Testis (tissue), 3 donors: Measurements from ENCODE around the gene NUP88. TPM values are rescaled to one million over a fixed set of nuclear protein-coding genes. Genes with fewer than 3 reads are reported as not detected.

Experiments
- DNase-seq: peaks from one replicate; pipeline ENCODE4 v3.0.0-alpha.2; 2019
- H3K27ac ChIP-seq, 2 donors: fragments of 200-600 bp; sonication (generic); one replicate each; pipeline ENCODE4 v1.5.1; 2019
- H3K27me3 ChIP-seq: fragments of 200-600 bp; sonication (generic); one replicate; pipeline ENCODE4 v1.5.1; 2019
- H3K36me3 ChIP-seq: fragments of 200-600 bp; sonication (generic); one replicate; pipeline ENCODE4 v1.5.1; 2017; ENCODE audit warnings: low read depth; ENCODE audit errors: missing control alignments
- H3K4me1 ChIP-seq: fragments of 200-600 bp; sonication (generic); one replicate; pipeline ENCODE4 v1.5.1; 2019
- H3K4me3 ChIP-seq, 2 donors: fragments of 200-600 bp; sonication (generic); one replicate each; pipeline ENCODE4 v1.5.1; 2017 to 2019
- H3K9me3 ChIP-seq: fragments of 200-600 bp; sonication (generic); one replicate; pipeline ENCODE4 v1.5.1; 2017
- POLR2A ChIP-seq: fragments of 450-650 bp; IDR thresholded peaks from one replicate; pipeline ENCODE4 v1.6.1; 2017; ENCODE audit warnings: antibody characterized with exemption, mild to moderate bottlenecking, moderate library complexity
- WGBS, 2 donors: methylation state at CpG; one replicate each; pipeline ENCODE4 v1.1.5; 2018; 5-methylcytosine and 5-hydroxymethylcytosine counted together
- intact Hi-C: fragments of 100-400 bp; cut with DNase I; formaldehyde crosslinking; loops from one replicate; pipeline ENCODE4 v1.15.1; 2023; ENCODE audit warnings: low total_unique reads
- polyA plus RNA-seq: library from polyadenylated mRNA; stranded (reverse); fragments of 350-450 nt; fragmentation: Illumina TruSeq; extraction: RNeasy Lipid Tissue Mini Kit (QIAGEN cat#74804); gene quantifications from one replicate; pipeline ENCODE4 v1.2.3, GENCODE V29; 2014; ENCODE audit warnings: low read depth, low replicate concordance; ENCODE audit not compliant: insufficient read depth
- total RNA-seq, 2 donors: library from RNA; depleted of rRNA; stranded (reverse); fragments of >200 nt; gene quantifications; one replicate each; pipeline ENCODE4 v1.2.3, GENCODE V29; 2016
- TF ChIP-seq, protein P1 (sequence below), 3 experiments: fragments of 450-650 bp in 2 of 3; fragments of 200-600 bp in 1 of 3; sonication (generic) in 1 of 3; IDR thresholded peaks; one replicate each; pipeline ENCODE4 v1.5.1; 2016 to 2019; ENCODE audit warnings: antibody characterized with exemption in 3 of 3, mild to moderate bottlenecking in 2 of 3, moderate library complexity in 1 of 3

The NUP88 gene
- total and polyA plus RNA-seq, 3 donors from 2014 or later, result 196 to 234 (median 211) TPM

DNA sequence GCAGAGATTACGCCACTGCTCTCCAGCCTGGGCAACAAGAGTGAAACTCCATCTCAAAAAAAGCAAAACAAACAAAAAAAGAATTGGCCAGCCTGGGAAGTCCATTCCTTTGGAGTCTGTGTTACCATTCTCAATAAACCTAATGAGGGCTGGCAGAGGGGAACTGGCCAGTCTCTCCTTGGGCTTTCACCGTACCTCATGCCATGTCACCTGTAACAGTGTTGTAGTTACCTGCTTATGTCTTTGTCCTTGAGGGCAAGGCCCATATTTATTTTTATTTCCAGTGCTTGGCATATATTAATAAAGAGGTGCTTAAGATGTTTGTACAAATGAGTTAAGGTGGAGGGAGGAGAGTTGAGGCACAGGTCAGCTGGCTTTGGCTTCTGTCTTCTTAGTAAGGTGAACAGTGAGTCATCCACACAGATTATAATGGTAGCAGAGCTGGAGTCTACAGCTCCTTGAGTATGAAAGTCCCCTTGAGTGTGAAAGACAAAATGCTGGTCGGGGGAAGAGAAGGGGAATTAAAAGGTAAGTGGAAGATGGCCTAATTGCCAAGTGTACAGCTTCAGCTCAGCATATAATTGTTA lies 11.0 kb upstream of the NUP88 start:
- 94 to 97% methylated on average over 3 of the region's 3 CpGs for WGBS, 2 donors
- intact Hi-C loops, result no loop called here
- no peaks in the 10 kb centered on the region for H3K9me3 ChIP-seq
- H3K4me1 ChIP-seq, result peaks cover 5% of the 10 kb centered on the region
- TF ChIP-seq, protein P1, sequence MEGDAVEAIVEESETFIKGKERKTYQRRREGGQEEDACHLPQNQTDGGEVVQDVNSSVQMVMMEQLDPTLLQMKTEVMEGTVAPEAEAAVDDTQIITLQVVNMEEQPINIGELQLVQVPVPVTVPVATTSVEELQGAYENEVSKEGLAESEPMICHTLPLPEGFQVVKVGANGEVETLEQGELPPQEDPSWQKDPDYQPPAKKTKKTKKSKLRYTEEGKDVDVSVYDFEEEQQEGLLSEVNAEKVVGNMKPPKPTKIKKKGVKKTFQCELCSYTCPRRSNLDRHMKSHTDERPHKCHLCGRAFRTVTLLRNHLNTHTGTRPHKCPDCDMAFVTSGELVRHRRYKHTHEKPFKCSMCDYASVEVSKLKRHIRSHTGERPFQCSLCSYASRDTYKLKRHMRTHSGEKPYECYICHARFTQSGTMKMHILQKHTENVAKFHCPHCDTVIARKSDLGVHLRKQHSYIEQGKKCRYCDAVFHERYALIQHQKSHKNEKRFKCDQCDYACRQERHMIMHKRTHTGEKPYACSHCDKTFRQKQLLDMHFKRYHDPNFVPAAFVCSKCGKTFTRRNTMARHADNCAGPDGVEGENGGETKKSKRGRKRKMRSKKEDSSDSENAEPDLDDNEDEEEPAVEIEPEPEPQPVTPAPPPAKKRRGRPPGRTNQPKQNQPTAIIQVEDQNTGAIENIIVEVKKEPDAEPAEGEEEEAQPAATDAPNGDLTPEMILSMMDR (IDR thresholded peaks at IDR 0.05), result no peak
- TF ChIP-seq POLR2A, result no peak
- H3K27me3 ChIP-seq, result no peaks in the 10 kb centered on the region
- DNase-seq, result no peak
- no peak overlapping the region for H3K27ac ChIP-seq
- H3K4me3 ChIP-seq, result no peak overlapping the region
- no peaks in the 10 kb centered on the region for H3K36me3 ChIP-seq

DNA sequence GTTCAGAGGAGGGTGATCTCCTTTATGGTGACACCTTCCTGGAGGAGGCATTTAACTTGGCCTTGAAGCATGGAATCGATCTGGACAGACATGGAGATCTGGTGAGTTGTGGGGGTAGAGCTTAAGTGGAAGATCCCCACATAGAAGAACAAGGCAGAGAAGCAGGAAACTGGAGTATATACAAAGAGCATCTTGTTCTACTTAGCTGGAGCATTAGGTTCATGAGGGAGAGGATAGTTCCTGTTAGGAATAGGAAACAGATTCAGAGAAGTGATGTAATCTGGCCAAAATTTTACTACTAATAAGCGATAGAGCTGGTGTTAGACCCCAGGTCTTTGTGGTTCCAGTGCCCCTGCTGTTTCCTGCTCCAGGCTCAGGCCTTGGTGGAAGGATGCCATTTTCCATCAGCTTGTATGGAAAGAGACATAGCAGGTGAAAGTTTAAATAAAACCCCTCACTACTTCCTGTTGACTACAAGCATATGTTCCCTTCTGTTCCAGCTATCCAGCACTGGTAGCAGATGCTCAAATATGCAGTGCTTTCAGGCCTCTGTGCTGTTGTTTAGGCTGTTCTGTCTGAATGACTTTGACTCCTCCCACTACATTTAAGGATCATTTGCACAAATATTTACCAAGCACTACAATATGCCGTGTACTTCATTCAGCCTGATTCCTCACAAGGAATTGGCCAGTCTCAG lies 9.9 kb upstream of the NUP88 start:
- Histone ChIP-seq H3K4me3 (no peak overlapping the region), H3K27ac (no peak overlapping the region), H3K9me3 (no peaks in the 10 kb centered on the region), H3K27me3 (no peaks in the 10 kb centered on the region), H3K4me1 (no peaks in the 10 kb centered on the region), H3K36me3 (no peaks in the 10 kb centered on the region)
- no peak for DNase-seq
- intact Hi-C loops, result no loop called here
- TF ChIP-seq POLR2A, result no peak
- TF ChIP-seq, protein P1 (IDR thresholded peaks at IDR 0.05), result no peak
- 80 to 81% methylated on average over 2 to 3 of the region's 3 CpGs for WGBS, 2 donors

DNA sequence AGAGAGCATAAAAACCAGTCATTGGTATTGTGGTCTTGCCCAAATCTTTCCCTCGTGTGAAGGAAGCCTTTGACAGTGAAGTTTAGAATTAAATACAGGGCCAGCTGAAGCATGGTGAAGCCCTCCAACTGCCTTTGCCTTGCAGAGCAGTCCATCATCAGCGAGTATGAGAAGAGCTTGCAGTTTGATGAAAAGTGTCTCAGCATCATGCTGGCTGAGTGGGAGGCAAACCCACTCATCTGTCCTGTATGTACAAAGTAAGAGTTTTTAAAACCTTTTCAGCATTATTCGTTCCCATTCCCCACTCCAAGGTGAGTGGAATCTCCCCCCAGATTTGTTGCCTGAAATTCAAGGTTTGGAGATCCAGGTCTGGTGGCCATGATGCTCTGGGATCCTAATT lies 6.4 kb upstream of the NUP88 start:
- no peak for DNase-seq
- intact Hi-C loops, result no loop called here
- TF ChIP-seq POLR2A, result no peak
- TF ChIP-seq, protein P1 (IDR thresholded peaks at IDR 0.05), result no peak
- 70 to 77% methylated on average over 3 of the region's 3 CpGs for WGBS, 2 donors
- Histone ChIP-seq H3K9me3 (no peaks in the 10 kb centered on the region), H3K4me1 (peaks cover 4% of the 10 kb centered on the region), H3K36me3 (no peaks in the 10 kb centered on the region), H3K27me3 (no peaks in the 10 kb centered on the region), H3K27ac (no peak overlapping the region), H3K4me3 (no peak overlapping the region)

DNA sequence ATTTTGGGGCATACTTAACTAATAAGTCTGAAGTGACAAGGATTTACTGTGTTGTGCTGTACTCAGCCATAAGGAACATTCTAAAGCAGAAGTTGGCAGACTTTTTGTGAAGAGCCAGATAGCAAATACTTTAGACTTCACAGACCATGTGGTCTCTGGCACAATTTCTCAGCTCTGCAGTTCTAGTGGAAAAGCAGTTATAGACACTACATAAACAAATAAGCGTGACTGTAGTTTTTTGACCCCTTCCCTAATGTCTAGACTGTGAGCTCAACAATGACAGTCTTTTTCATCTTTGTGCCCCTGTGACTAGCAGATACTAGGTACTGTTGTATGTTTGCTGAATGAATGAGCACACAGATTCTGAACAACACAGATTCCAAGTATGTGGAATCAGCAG lies 5.4 kb upstream of the NUP88 start:
- Histone ChIP-seq H3K27ac (no peak overlapping the region), H3K27me3 (no peaks in the 10 kb centered on the region), H3K9me3 (no peaks in the 10 kb centered on the region), H3K36me3 (no peaks in the 10 kb centered on the region), H3K4me1 (peaks cover 5% of the 10 kb centered on the region), H3K4me3 (no peak overlapping the region)
- intact Hi-C loops, result no loop called here
- TF ChIP-seq, protein P1 (IDR thresholded peaks at IDR 0.05), result no peak
- no peak for TF ChIP-seq POLR2A
- no peak for DNase-seq
- WGBS, 2 donors, result 84 to 91% methylated on average over 1 of the region's 1 CpG

DNA sequence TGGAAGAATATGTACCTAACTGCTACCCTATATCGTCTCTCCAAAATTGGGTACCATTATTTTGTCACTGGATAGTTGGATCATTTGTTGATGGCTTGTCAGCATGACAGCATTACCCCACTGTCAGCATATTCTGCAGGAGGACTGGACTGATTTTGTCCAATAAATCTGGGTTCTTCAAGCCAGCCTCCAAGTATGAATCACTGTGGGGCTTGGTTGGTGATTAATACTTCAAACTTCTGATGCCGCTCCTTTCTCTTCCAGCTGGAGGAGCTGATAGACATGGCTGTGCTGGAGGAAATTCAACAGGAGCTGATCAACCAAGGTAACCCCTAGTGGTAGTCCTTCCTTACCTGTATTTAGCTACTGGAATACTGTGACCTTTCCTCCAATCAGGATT lies 3.0 kb upstream of the NUP88 start:
- no peaks in the 10 kb centered on the region for H3K9me3 ChIP-seq
- peaks cover 10% of the 10 kb centered on the region for H3K4me1 ChIP-seq
- DNase-seq, result no peak
- H3K27me3 ChIP-seq, result no peaks in the 10 kb centered on the region
- no peak for TF ChIP-seq POLR2A
- TF ChIP-seq, protein P1 (IDR thresholded peaks at IDR 0.05), result no peak
- H3K27ac ChIP-seq, result no peak overlapping the region
- intact Hi-C loops, result no loop called here
- H3K36me3 ChIP-seq, result no peaks in the 10 kb centered on the region
- no peak overlapping the region for H3K4me3 ChIP-seq
- WGBS, 2 donors, result 94 to 95% methylated on average over 2 of the region's 2 CpGs
